Right ventricle myocardium inferior (tissue), 1 donor: ENCODE measurements around the gene NECTIN2. TPM values are rescaled to one million over a fixed set of nuclear protein-coding genes. Genes with fewer than 3 reads are reported as not detected.
A peak's percentile ranks its signal among the peaks of the same experiment; 100 is the strongest.

Experiments
- ATAC-seq: fragments of 200-7000 bp; cut with Tn5 transposase; one replicate; pipeline ENCODE4 v1.9.1; 2020; ENCODE audit warnings: mild to moderate bottlenecking, moderate library complexity
- DNase-seq: peaks from one replicate; pipeline ENCODE4 v3.0.0; 2021; ENCODE audit errors: missing footprints
- intact Hi-C: fragments of 100-400 bp; cut with DNase I; formaldehyde crosslinking; loops from one replicate; pipeline ENCODE4 v1.11.0; 2022
- long read RNA-seq: library from polyadenylated mRNA; unstranded; transcript quantifications from one replicate; pipeline ENCODE4 v2.0.0, GENCODE V29; 2021
- total RNA-seq: library from RNA; stranded (reverse); fragmentation: NEBNext Ultra II Directional; extraction: Animal tissue kit (Norgen Biotek cat#: 25700); gene quantifications from one replicate; pipeline ENCODE4 v1.2.1, GENCODE V29; 2021
- donor health status: DM: no; HTN: yes; CAD: no; lungs with severe emphysema.

The NECTIN2 gene
- total RNA-seq, result 41.8 TPM
- long read RNA-seq, transcript NECTIN2-201 (9 exons, 2,466 nt), result minor isoform, 9 of 65 reads
- long read RNA-seq, transcript NECTIN2-202 (6 exons, 2,112 nt), result major isoform, 47 of 65 reads
- long read RNA-seq, partial matches to known transcripts, result 5 of 65 reads
- long read RNA-seq, other reads (novel, unspliced or antisense), result 4 of 65 reads

DNA sequence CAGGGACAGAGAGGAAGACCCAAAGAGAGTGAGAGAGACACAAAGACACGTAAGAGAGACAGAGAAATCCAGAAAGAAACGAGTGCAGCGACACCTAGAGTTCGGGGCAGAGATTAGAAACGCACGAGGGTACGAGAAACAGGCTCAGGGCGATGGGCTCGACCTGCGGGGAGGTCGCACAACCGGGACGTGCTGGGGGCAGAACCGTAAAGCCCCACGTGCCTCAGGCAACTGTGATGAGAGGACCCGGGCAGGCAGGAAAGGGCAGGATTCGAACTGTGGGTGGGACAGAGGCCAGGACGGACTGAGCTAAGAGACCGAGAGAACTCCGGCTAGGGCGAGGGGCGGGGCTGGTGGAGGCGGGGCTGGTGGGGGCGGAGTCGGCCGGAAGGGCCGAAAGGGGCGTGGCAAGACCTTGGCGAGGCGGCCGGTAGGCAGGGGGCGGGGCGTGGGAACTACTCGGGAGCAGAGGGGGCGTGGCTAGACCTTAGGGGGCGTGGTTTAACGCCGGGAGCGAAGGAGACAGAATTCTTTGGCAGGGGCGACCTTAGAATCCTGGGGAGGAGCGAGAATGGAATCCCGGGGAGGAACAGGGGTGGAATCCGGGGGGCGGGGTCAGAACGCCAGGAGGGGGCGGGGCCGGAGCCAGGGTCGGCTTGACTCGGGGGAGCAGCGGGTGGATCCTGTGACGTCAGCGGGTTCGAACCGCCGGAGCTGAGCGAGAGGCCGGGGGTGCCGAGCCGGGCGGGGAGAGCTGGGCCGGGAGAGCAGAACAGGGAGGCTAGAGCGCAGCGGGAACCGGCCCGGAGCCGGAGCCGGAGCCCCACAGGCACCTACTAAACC lies at the start of gene NECTIN2:
Gene NECTIN2 (plus strand): TSS at position 686 of the 843 bp plus-strand sequence. CDS start 229 bp downstream, outside the sequence.
- DNase-seq, result peak; percentile 100
- intact Hi-C loops, result loop anchor here (1.0 to 5.0 kb wide), 5 partner anchors 45 to 157 kb away; partner anchors contain the start of gene TOMM40
- peak; percentile 86 for ATAC-seq

DNA sequence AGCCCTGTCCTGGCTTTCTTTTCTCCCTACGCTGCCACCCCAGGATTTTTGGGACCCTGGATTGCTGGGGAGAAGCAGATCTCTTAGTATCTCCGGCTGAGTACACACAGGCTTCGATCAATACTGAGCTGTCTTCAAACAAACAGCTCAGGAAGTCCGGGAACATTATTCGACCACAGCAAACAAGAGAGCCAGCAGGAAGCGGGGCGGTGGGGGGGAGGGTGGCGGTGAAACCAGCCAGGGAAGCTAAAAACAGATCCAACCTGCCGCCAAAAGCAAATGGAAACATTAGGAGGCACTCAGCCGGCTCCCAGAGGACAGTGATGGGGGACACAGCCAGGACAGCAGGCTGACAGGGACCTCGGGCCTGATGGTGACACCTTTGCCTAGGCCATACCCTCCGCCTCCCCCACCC lies 49.4 kb upstream of the NECTIN2 start:
- intact Hi-C loops, result no loop called here
- DNase-seq (peak; percentile 65), ATAC-seq (peak; percentile 59)

DNA sequence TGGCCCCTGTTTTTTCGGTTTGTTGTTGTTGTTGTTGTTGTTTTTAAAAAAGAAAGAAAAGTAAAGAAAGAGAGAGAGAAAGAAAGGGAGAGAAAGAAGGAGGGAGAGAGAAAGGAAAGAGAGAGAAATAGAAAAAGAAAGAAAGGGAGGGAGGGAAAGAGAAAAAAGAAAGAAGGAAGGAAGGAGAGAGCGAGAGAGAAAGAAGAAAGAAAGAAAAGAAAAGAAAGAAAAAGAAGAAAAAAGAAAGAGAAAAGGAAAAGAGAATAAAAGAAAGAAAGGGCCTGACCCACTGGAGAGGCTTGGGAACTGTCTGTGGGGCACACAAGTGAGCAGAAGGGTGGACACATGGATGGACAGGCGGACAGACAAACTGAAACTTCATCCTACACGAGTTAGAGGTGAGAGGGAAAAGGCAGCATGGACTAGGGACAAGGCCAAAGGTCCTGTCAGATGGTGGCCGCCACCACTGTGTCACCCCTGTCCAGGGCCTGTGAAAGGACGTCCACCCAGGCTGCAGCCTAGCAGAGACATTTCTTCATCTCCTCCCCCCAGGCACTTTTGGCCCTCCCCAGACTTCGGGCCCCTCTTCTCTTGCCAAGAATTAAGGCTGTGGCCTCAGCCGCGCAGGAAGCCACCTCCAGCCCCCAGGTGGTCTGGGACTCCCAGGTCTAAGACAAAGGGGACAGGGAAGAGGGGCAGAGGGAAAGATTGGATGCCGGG lies 46.3 kb upstream of the NECTIN2 start:
- DNase-seq (peak; percentile 34), ATAC-seq (no peak)
- intact Hi-C loops, result loop anchor here (1.0 kb wide), 1 partner anchor 46 kb away; no protein-coding TSS in a partner anchor

DNA sequence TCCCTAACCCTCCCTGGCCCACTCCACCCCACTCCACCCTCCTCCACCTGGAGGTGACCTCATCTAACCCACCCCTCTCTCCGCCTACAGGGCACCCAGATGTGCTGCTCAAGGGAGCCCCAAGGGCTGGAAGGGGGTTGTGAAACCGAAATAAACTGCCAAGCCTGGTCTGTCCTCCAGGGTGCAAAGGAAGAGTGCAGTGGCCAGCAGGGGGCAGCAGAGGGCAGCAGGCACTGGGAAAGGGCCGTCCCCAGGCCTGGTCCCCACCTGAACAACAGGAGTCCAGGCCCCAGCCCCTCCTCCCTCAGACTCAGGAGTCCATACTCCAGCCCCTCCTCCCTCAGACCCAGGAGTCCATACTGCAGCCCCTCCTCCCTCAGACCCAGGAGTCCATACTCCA lies 45.6 kb upstream of the NECTIN2 start:
- ATAC-seq (peak; percentile 92), DNase-seq (peak; percentile 93)
- intact Hi-C loops, result loop anchor here (1.0 kb wide), 1 partner anchor 45 kb away; no protein-coding TSS in a partner anchor

DNA sequence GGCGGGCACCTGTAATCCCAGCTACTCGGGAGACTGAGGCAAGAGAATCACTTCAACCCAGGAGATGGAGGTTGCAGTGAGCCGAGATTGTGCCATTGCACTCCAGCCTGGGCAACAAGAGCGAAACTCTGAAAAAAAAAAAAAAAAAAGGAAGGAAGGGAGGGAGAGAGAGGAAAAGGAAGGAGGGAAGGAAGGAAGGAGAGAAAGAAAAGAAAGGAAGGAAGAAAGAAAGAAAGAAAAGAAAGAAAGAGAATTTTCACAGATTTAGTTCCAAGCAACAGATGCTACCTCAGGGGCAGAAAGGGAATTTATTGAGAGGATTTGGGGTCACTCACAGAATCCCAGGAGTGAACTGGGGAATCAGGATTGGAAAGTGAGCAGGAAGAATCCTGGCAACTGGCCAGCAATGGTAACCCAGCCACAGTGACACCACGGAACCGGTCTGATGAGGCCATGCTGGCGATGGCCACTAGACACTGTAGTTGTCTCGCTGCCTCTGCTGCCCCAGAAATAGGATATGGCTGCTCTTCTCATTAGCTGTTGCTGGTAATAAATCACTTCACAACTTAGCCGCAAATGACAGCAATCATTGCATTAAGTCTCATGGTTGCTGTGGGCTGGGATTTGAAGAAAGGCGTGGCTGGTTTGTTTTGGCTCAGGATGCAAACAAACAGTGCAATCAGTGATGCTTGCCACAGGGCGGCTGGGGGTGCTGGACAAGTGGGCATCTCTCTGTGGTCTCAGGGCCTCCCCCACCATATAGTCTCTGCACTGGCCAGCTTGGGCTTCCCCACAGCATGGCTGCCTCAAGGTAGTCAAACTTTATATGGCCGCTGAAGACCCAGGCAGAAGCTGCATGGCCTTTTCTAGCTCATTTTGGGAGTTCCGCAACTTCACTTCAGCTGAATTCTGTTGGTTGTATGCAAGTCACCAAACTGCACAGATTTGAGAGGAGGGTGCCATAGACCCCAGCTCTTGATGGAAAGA lies 42.4 kb upstream of the NECTIN2 start:
- intact Hi-C loops, result no loop called here
- DNase-seq (no peak), ATAC-seq (no peak)

DNA sequence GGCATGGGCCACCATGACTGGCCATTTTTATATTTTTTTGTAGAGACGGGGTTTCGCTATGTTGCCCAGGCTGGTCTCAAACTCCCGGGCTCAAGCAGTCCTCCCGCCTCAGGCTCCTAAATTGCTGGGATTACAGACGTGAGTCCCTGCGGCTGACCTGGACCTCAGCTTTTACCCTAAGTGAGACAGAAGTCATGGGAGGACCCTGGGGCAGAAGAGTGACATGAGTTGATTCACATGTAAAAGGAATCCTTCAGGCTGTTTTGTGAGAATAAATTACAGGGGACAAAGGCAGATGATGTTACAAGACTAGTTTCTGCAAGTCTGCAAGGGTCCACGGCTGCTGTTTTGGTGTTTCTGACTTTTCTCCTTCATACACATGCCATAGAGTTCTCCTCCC lies 39.8 kb upstream of the NECTIN2 start:
- ATAC-seq, result no peak
- DNase-seq, result no peak
- intact Hi-C loops, result no loop called here

DNA sequence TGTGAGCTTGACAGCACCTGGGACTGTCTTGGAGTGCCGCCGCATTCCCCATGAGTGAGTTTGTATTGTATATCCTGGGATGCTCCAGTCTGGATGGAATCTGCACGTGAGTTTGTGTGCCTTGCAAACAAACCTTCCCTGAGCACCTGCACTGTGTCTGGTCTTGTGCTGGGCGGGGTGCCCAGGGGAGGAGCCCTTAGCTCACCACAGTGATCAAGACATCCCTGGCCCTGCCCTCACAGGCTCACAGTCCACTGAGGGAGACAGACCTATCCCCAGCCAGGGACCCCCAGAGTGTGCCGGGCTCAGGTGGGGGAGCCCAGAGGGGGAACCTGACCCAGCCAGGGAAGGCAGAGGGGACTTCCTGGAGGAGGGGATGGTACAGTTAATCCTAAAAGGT lies 38.9 kb upstream of the NECTIN2 start:
- intact Hi-C loops, result no loop called here
- no peak for ATAC-seq
- no peak for DNase-seq

DNA sequence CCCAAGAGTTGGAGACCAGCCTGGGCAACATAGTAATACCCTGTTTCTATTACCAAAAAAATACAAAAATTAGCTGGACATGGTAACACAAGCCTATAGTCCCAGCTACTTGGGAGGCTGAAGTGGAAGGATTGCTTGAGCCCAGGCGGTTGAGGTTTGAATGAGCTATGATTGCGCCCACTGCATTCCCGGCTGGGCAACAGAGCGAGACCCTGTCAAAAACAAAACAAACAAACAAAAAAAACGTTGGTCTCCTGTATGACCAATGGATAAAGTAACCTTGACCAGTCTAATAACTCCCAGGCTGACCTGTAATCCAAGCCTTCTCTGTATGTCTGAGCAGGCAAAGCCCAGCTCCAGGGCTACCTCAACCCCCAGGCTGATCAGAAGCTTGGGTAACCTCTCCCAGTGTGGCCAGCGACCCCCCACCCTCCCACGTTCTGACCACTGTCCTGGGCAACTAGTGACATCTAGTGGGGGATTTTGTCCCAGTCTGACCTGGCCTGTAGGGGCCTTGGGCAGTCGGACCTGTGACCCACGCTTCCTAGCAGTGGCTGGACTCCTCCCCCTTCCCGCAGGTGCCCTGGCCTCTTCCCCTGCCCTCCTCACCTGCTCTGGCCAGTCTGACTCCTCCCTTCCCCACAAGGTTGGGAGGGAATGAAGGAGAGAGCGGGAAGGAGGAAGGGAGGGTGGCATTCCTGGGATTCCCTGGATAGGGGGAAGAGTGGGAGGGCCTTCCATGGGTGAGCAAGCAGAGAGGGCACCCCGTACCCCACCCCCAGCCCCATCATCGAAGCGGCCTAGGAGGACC lies 38.2 kb upstream of the NECTIN2 start:
- intact Hi-C loops, result loop anchor here (2.0 kb wide), 1 partner anchor 15 kb away; no protein-coding TSS in a partner anchor
- DNase-seq (no peak), ATAC-seq (peak; percentile 55)

DNA sequence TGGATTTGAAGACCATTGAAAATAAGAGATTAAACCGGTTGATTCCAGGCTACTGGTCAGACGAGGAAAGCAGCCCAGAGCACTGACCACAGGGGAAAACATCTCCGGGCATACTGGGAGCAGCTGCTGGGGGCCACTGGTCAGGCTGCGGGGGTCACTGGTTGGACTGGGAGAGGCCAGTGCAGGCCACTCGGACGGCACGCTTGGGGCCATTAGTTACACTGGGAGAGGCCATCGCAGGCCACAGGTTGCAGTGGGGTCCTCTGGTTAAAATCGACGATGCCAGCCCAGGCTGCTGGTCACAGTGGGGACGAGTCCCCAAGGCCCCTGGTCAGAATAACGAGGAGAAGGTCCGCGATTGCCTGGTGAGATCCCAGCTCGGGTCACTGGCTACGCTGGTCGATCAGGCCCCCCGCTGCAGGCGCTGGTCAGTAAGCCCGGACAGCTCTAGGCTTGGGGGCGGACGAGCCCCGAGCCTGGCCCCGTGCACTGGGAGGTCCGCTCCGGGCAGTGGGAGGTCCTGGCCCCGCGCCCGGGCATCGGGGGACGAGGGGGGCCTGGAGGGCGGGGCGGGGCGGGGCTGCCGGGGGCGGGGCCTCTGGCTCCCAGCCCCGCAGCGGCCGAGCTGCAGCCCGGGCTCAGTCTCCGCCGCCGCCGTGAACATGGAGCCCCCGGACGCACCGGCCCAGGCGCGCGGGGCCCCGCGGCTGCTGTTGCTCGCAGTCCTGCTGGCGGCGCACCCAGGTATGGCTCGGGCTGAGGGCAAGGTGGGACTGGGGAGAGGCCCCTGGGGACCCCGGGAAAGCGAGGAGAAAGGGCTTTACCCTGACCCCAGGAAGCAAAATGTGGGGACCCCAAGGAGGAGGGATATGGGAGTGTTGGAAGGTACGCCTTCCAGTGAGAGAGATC lies 37.4 kb upstream of the NECTIN2 start, which contains the start of gene BCAM:
Gene BCAM (plus strand): TSS at position 641 of the 909 bp plus-strand sequence. CDS start 22 bp downstream, at position 663.
- DNase-seq, result peak; percentile 90
- intact Hi-C loops, result loop anchor here (2.0 kb wide), 1 partner anchor 14 kb away; no protein-coding TSS in a partner anchor
- peak; percentile 90 for ATAC-seq

DNA sequence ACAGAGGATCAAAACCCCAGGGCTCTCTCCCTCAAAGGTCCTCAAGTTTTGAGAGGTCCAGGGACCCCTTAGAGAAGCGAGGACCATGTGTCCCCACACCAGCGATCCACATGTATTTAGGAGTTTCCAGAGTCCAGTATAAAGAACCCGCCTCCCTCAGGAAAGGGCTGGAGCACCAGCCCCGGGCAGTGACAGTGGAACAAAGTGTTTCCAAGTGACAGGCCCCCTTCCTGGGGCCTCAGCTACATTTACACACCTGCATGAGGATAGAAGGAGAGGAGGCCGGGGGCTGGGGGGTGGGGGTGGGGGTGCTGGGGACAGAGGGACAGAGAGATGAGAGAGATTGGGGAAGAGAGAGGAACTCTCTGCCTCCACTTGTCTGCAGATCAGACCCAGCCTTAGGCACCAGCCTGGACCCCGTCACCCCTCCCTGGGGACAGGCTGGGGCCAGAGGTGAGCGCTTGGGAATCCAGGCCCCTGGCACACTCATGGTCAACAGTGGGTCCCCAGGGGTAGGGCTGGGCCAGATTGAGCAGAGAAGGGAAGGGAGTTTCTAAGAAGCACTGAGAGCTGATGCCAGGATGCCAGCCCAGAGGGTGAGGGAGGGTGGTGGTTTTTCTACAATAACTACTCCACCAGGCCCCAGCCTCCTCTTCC lies 36.4 kb upstream of the NECTIN2 start:
- intact Hi-C loops, result loop anchor here (2.0 kb wide), 1 partner anchor 13 kb away; no protein-coding TSS in a partner anchor
- DNase-seq (no peak), ATAC-seq (no peak)

DNA sequence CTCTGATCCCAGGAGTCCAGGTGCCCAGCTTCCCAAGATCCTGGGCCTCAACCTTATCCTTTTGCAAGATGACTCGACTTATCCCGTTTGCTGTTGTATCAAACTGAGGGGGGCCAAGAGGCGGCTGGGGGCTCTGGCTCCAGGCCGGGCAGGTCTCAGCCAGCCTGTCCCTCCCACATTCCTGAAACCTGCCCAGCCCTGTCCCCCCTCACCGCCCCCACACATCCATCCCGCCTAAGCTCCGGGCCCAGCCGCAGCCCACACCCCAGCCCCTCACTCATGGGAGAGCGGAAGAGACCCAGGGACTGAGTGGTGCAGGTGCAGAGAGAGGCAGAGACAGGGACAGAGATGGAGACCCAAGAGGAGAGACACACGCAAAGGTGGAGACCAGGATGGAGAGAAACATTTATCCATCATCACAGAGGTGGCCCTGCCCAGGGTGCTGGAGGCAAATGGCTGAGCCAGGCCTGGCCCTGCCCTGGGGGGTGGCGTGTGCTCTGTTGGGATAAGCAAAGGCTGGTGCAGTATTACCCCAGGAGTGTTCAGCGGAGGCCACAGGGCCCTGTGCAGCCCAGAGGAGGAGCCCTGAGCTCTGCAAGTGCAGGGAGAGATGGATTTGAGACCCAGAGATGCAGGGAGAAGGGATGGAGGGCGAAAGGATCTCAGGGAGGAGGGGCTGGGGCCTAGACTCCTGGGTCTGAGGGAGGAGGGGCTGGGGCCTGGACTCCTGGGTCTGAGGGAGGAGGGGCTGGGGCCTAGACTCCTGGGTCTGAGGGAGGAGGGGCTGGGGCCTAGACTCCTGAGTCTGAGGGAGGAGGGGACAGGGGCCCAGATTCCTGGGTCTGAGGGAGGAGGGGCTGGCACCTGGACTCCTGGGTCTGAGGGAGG lies 35.6 kb upstream of the NECTIN2 start:
- DNase-seq, result no peak
- intact Hi-C loops, result no loop called here
- no peak for ATAC-seq

DNA sequence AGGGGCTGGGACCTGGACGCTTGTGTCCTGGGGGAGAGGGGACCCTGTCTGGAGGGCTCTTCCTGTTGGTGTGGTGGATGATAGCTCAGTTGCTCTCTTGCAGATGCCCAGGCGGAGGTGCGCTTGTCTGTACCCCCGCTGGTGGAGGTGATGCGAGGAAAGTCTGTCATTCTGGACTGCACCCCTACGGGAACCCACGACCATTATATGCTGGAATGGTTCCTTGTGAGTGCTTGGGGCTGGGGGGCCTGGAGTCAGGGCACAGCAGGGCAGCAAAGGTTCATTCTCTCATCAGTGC lies 35.0 kb upstream of the NECTIN2 start:
- DNase-seq (no peak), ATAC-seq (no peak)
- intact Hi-C loops, result no loop called here

DNA sequence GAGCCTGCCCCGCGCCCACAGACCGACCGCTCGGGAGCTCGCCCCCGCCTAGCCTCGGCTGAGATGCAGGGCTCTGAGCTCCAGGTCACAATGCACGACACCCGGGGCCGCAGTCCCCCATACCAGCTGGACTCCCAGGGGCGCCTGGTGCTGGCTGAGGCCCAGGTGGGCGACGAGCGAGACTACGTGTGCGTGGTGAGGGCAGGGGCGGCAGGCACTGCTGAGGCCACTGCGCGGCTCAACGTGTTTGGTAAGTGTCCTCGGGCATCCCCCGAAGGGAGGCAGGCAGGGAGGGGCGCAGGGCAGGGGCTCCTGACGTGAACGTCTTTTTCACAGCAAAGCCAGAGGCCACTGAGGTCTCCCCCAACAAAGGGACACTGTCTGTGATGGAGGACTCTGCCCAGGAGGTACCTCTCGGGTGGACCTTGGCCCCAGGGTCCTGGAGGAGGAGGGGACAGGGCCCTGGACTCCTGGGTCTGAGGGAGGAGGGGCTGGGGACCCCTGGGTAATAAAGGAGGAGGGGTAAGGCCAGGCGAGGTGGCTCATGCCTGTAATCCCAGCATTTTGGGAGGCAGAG lies 33.9 kb upstream of the NECTIN2 start:
- intact Hi-C loops, result no loop called here
- ATAC-seq (no peak), DNase-seq (no peak)

DNA sequence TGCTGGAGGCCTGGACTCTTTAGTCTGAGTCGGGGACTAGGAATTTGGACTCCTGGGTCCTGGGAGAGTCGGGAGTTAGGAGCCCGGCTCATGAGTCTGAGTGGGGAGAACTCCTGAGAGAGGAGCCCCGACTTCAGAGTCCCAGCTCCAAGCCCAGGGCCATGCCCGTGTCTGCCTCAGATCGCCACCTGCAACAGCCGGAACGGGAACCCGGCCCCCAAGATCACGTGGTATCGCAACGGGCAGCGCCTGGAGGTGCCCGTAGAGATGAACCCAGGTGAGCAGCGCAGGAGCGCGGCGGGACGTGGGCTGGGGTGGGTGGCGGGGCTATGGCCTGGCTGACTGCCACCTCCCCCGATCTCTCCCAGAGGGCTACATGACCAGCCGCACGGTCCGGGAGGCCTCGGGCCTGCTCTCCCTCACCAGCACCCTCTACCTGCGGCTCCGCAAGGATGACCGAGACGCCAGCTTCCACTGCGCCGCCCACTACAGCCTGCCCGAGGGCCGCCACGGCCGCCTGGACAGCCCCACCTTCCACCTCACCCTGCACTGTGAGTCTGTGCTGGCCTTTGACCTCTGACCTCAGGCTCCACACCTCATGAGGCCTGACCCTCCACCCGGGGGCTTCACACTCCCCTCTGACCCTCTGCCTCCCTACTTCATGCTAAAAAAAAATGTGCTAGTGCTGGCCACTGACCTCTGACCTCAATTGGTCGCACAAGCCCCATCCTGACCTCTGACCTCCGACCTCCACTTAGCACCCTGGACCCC lies 32.8 kb upstream of the NECTIN2 start:
- ATAC-seq, result no peak
- DNase-seq, result no peak
- intact Hi-C loops, result no loop called here
